IPS-NIHi7 (cell line): ENCODE measurements around the gene SCARF2.
"Not testable (repeated sequence)": the region's sequence is repeated elsewhere in the genome, so short reads cannot be mapped to it uniquely, and the experiment has no call there.

Source experiments
- DNase-seq: peaks from one replicate; pipeline ENCODE4 v3.0.0; 2012; ENCODE audit warnings: mixed read lengths; ENCODE audit errors: extremely low spot score

Gene SCARF2

GRCh38 chr22:20412474-20413216 is 25.0 kb downstream of the SCARF2 start:
- DNase-seq = no peak

DNA sequence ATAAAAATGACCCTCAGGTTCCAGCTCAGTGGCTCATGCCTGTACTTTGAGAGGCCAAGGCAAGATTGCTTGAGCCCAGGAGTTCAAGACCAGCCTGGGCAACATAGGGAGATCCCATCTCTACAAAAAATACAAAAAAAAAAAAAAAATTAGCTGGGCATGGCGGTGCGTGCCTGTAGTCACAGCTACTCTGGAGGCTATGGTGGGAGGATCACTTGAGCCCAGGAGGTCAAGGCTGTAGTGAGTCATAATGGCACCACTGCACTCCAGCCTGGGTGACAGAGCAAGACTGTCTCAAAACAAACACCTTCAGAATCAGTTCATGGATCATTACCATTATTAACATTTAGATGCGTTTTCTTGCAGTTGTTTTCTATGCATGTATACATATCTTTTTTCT is 28.2 kb downstream of the SCARF2 start:
- not testable (repeated sequence) for DNase-seq

DNA sequence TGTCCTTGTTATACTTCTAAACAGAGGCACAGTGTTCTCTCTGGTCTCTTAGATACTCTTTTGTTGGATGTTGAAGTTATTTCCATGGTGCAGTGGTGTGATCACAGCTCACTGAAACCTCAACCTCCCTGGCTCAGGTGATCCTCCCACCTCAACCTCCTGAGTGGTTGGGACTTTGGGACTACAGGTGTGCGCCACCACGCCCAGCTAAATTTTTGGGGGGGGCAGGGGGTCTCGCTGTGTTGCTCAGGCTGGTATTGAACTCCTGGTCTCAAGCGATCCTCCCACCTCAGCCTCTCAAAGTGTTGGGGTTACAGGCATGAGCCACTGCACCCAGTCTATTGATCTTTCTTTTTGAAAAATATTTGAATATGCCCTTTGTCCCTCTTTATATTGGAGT is 28.7 kb downstream of the SCARF2 start:
- no peak for DNase-seq

DNA sequence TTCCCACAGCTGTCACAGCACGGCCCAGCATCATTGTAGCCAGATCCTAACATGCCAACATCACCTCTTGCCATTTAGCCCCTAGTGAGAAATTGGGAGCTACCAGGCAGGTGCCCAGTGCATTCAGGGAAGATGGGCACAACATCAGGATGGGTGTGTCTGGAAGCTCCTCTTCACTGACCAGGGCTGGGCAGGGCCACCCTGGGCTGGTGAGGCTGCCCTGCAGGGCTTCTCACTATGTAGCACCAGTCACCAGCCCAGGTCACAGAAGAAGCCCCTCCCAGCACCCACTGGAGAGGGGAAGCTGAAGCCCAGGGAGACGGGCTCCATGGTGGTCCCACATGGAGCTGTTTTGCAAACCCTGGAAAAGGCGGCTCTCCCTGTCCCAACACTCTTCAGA is 29.8 kb downstream of the SCARF2 start:
- DNase-seq = no peak

- DNase-seq = no peak
These were observed 30.8 kb downstream of the SCARF2 start for GRCh38 chr22:20406686-20407408.

GRCh38 chr22:20405931-20406685 is 31.5 kb downstream of the SCARF2 start:
- DNase-seq = no peak

GRCh38 chr22:20405291-20405930 is 32.2 kb downstream of the SCARF2 start:
- DNase-seq = no peak

DNA sequence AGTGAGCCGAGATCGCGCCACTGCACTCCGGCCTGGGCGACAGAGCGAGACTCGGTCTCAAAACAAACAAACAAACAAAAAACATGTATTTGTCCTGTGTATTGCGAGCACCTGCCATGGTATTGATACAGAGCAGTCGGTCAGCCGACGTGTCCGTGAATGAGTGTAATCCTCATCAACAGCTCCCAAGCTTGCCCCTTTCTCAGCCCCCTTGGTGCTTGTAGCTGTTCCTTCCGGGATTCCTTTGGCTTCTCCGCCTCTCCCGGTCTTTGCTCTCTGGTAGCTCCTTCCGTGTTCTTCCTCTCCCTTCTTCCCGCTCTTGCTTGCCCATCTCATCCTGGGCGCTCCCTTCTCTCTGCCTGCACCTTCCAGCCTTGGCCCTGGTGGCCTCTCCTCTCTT is 32.7 kb downstream of the SCARF2 start:
- no peak for DNase-seq

DNA sequence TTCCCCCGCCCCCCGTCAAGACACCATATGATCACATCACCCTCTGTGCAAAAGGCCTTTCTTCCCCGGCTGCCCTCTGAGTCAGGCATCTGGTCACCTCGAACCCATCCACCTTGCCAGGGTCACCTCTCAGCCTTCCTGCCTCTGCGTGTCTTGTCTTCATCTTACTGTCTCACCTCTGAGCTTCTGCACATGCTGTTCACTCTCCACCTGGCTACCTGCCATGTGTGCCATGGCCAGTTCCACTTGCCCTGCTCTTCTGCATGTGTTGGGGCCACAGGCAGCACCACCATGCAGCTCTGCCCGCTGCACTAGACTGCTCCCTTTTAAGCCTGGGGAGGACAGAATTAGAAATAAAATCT is 33.9 kb downstream of the SCARF2 start:
- no peak for DNase-seq

GRCh38 chr22:20402960-20403778 is 34.5 kb downstream of the SCARF2 start:
- no peak for DNase-seq

DNA sequence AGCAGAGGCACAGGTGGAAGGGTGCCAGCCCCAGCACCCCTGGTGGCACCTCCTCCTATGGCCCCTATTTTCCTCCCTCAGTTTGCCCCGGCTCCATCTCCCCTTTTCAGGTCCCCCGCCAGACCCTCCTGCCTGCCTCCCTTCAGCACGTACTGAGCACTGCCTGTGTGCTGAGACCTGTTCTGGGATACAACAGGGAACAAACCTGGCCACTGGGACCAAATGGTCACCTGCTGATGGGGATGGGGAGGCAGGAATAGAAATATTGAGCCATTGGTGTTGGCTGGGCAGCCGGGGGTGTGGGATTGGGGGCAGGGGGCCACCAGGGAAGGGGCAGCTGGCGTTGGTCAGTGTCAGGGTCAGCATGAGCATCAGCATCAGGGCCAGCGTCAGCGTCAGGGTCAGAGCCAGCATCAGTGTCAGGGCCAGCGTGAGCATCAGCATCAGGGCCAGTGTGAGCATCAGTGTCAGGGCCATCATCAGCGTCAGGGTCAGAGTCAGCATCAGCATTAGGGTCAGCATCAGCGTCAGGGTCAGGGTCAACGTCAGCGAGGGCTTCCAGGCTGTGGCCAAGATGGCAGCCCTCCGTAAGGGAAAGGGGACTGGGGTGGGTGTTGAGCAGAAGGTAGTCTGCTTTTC is 36.1 kb downstream of the SCARF2 start:
- DNase-seq = no peak

DNA sequence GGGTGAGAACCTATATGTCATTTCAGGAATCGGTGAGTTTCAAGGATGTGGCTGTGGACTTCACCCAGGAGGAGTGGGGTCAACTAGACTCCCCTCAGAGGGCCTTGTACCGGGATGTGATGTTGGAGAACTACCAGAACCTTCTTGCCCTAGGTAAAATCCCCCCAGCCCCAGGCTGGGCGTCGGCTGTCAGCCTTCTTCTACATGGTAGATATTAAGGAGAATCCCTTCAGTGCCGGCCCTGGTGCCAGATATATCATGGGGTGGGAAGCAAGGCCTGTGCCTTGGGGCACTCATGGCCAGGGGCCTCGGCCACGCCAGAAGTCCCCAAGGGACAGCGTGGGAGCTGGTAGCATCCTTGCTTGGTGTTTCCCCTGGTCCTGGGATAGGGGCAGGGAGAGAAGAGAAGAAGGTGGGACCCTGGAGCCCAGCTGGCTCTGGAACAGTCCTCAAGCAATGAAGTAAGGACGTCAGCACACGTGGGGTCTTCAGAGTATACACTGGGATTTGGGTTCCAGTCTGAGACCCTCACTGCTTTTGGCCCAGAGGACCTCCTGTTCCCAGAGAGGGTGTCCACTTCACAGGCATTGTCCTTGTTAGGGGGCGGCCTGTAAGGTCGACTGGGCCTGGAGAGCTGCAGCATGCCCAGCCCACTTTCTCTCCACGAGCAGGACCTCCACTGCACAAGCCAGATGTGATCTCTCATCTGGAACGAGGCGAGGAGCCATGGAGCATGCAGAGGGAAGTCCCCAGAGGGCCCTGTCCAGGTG is 36.8 kb downstream of the SCARF2 start:
- DNase-seq = no peak

GRCh38 chr22:20399866-20400605 is 37.6 kb downstream of the SCARF2 start:
- no peak for DNase-seq

- no peak for DNase-seq
These were observed 39.2 kb downstream of the SCARF2 start for GRCh38 chr22:20398420-20398819.

- no peak for DNase-seq
These were observed 40.1 kb downstream of the SCARF2 start for GRCh38 chr22:20397498-20397897.

GRCh38 chr22:20396639-20397038 is 41.0 kb downstream of the SCARF2 start:
- DNase-seq = no peak

DNA sequence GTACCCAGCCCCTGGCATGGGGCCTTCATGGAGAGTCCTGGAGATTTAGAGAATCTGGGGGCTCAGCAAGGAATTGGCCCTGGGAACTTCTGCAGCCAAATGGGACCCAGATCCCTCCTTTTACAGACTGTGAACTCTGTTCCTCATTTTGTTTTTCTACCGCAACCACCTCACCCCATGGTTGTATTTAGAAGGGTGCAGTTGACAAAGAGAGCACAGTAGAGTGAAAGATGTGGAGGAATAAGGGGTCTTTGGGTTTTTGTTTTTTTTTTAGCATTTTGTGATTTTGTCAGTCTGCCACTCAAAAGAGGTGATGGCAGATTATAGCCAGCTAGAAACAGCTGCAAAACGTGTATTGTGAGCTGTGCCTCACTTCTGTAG is 41.7 kb downstream of the SCARF2 start:
- no peak for DNase-seq

GRCh38 chr22:20395181-20395906 is 42.3 kb downstream of the SCARF2 start:
- no peak for DNase-seq
